WTC11 (cell line): ENCODE measurements around the gene ATP9A. TPM values are rescaled to one million over a fixed set of nuclear protein-coding genes. Genes with fewer than 3 reads are reported as not detected.

Experiments
- ATAC-seq: fragments of 200-7000 bp; cut with Tn5 transposase; 2 replicates; pipeline ENCODE4 v1.10.0; 2021; ENCODE audit warnings: mild to moderate bottlenecking, moderate library complexity
- CTCF ChIA-PET: fragments of 300-600 bp; sonication (Branson Sonifier 250); formaldehyde crosslinking; loops from one replicate; lab custom pipeline; 2021; ENCODE audit warnings: antibody characterized with exemption; lab: Charles Lee
- POLR2A ChIA-PET: fragments of 350-600 bp; sonication (Branson Sonifier 250); formaldehyde crosslinking; loops from one replicate; lab custom pipeline; 2021; ENCODE audit warnings: antibody characterized with exemption; lab: Charles Lee
- DNase-seq: peaks from one replicate; pipeline ENCODE4 v3.0.0; 2021; ENCODE audit warnings: low spot score
- H3K27ac Mint-ChIP-seq: 2 replicates; pipeline ENCODE4 v1.8.0; 2021; ENCODE audit warnings: mixed read lengths
- H3K27me3 Mint-ChIP-seq: 2 replicates; pipeline ENCODE4 v1.8.0; 2021; ENCODE audit warnings: low read depth, mild to moderate bottlenecking, moderate library complexity, mixed read lengths
- H3K36me3 Mint-ChIP-seq: 2 replicates; pipeline ENCODE4 v1.8.0; 2021; ENCODE audit warnings: mixed read lengths
- H3K4me1 Mint-ChIP-seq: 2 replicates; pipeline ENCODE4 v1.8.0; 2022; ENCODE audit warnings: mixed read lengths
- H3K4me3 Mint-ChIP-seq: 2 replicates; pipeline ENCODE4 v1.8.0; 2021; ENCODE audit warnings: mild to moderate bottlenecking, moderate library complexity, mixed read lengths
- H3K9me3 Mint-ChIP-seq: 2 replicates; pipeline ENCODE4 v1.8.0; 2021; ENCODE audit warnings: mixed read lengths
- EMX1 ChIP-seq: fragments of 250-450 bp; sonication (Bioruptor Pico); IDR thresholded peaks from 2 replicates; pipeline ENCODE4 v1.8.0; 2021; ENCODE audit warnings: mild to moderate bottlenecking
- IRF2 ChIP-seq: sonication (generic); formaldehyde crosslinking; IDR thresholded peaks from 2 replicates; pipeline ENCODE4 v1.8.0; 2022; ENCODE audit warnings: low read depth, missing genetic modification reagents, borderline replicate concordance
- NR1H2 ChIP-seq: sonication (generic); formaldehyde crosslinking; IDR thresholded peaks from 2 replicates; pipeline ENCODE4 v1.9.0; 2021; ENCODE audit warnings: mild to moderate bottlenecking, moderate library complexity, missing genetic modification reagents
- NR2C2 ChIP-seq: sonication (generic); formaldehyde crosslinking; IDR thresholded peaks from 2 replicates; pipeline ENCODE4 v1.8.0; 2022; ENCODE audit warnings: mild to moderate bottlenecking, missing genetic modification reagents
- OVOL2 ChIP-seq: fragments of 250-450 bp; sonication (Bioruptor Pico); IDR thresholded peaks from 2 replicates; pipeline ENCODE4 v1.9.0; 2021; ENCODE audit warnings: mild to moderate bottlenecking, borderline replicate concordance
- PREB ChIP-seq: sonication (generic); formaldehyde crosslinking; IDR thresholded peaks from 2 replicates; pipeline ENCODE4 v1.8.1; 2022; ENCODE audit warnings: mild to moderate bottlenecking, missing genetic modification reagents, moderate library complexity, borderline replicate concordance
- TP53 ChIP-seq: sonication (generic); formaldehyde crosslinking; IDR thresholded peaks from 2 replicates; pipeline ENCODE4 v1.8.1; 2023; ENCODE audit warnings: mild to moderate bottlenecking, missing genetic modification reagents
- ZNF396 ChIP-seq: fragments of 250-450 bp; sonication (Bioruptor Pico); IDR thresholded peaks from 2 replicates; pipeline ENCODE4 v1.8.0; 2021; ENCODE audit warnings: mild to moderate bottlenecking, moderate library complexity, borderline replicate concordance
- ZNF416 ChIP-seq: fragments of 250-450 bp; sonication (Bioruptor Pico); IDR thresholded peaks from 2 replicates; pipeline ENCODE4 v1.9.0; 2021; ENCODE audit warnings: mild to moderate bottlenecking, inconsistent platforms
- ZNF512 ChIP-seq: sonication (generic); formaldehyde crosslinking; IDR thresholded peaks from 2 replicates; pipeline ENCODE4 v1.8.1; 2022; ENCODE audit warnings: missing genetic modification reagents, borderline replicate concordance
- ZSCAN18 ChIP-seq: fragments of 250-450 bp; sonication (Bioruptor Pico); IDR thresholded peaks from 2 replicates; pipeline ENCODE4 v2.1.2; 2022; ENCODE audit warnings: mild to moderate bottlenecking, moderate library complexity
- total RNA-seq: library from RNA; stranded (reverse); gene quantifications from 3 replicates; pipeline ENCODE4 v1.2.3, GENCODE V29; 2021
- TF ChIP-seq, protein P1 (sequence below): sonication (generic); formaldehyde crosslinking; IDR thresholded peaks from 2 replicates; pipeline ENCODE4 v1.8.1; 2023; ENCODE audit warnings: mild to moderate bottlenecking, missing genetic modification reagents, borderline replicate concordance
- TF ChIP-seq, protein P2 (sequence below): sonication (generic); formaldehyde crosslinking; IDR thresholded peaks from 2 replicates; pipeline ENCODE4 v1.8.1; 2023; ENCODE audit warnings: mild to moderate bottlenecking, missing genetic modification reagents
- TF ChIP-seq, protein P3 (sequence below): fragments of 250-450 bp; sonication (Bioruptor Pico); IDR thresholded peaks from 2 replicates; pipeline ENCODE4 v1.9.0; 2021; ENCODE audit warnings: mild to moderate bottlenecking, borderline replicate concordance

The ATP9A gene
- total RNA-seq, 1 experiment from 2014 or later: 5.0 TPM

DNA sequence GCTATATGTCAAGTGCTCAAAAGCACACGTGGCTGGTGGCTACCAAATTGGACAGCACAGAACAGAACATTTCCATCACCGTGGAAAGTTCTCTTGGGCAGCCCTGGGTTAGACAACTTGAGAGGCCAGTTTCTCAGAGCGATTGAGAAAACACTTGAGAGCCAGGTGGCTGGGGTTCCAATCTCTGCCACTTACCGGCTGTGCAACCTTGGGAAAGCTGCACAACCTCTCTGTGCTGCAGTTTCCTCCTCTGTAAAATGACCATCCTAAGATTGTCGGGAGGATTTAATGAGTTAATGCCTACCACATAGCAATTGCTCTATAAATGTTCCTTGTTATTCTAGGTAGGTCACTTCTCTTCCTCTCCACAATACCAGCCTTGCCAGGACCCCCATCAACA is 200.6 kb downstream of the ATP9A start (continued):
- TF ChIP-seq ZSCAN18 (CRISPR knock-in tag) (no peak), NR2C2 (CRISPR knock-in tag) (no peak), NR1H2 (CRISPR knock-in tag) (no peak), ZNF512 (CRISPR knock-in tag) (no peak)
- TF ChIP-seq, protein P1, sequence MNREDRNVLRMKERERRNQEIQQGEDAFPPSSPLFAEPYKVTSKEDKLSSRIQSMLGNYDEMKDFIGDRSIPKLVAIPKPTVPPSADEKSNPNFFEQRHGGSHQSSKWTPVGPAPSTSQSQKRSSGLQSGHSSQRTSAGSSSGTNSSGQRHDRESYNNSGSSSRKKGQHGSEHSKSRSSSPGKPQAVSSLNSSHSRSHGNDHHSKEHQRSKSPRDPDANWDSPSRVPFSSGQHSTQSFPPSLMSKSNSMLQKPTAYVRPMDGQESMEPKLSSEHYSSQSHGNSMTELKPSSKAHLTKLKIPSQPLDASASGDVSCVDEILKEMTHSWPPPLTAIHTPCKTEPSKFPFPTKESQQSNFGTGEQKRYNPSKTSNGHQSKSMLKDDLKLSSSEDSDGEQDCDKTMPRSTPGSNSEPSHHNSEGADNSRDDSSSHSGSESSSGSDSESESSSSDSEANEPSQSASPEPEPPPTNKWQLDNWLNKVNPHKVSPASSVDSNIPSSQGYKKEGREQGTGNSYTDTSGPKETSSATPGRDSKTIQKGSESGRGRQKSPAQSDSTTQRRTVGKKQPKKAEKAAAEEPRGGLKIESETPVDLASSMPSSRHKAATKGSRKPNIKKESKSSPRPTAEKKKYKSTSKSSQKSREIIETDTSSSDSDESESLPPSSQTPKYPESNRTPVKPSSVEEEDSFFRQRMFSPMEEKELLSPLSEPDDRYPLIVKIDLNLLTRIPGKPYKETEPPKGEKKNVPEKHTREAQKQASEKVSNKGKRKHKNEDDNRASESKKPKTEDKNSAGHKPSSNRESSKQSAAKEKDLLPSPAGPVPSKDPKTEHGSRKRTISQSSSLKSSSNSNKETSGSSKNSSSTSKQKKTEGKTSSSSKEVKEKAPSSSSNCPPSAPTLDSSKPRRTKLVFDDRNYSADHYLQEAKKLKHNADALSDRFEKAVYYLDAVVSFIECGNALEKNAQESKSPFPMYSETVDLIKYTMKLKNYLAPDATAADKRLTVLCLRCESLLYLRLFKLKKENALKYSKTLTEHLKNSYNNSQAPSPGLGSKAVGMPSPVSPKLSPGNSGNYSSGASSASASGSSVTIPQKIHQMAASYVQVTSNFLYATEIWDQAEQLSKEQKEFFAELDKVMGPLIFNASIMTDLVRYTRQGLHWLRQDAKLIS (CRISPR knock-in tag): no peak

- H3K9me3 Mint-ChIP-seq: peaks cover 9% of the 10 kb centered on the region
- H3K27ac Mint-ChIP-seq: no peak overlapping the region
- ChIA-PET CTCF (interaction anchor here (1.4 kb wide), 1 partner anchor 12 kb away, joined by 3 read pairs; no protein-coding TSS in a partner anchor), POLR2A (no interaction called here)
- H3K4me3 Mint-ChIP-seq: no peak overlapping the region
- H3K36me3 Mint-ChIP-seq: no peaks in the 10 kb centered on the region
- TF ChIP-seq, protein P2, sequence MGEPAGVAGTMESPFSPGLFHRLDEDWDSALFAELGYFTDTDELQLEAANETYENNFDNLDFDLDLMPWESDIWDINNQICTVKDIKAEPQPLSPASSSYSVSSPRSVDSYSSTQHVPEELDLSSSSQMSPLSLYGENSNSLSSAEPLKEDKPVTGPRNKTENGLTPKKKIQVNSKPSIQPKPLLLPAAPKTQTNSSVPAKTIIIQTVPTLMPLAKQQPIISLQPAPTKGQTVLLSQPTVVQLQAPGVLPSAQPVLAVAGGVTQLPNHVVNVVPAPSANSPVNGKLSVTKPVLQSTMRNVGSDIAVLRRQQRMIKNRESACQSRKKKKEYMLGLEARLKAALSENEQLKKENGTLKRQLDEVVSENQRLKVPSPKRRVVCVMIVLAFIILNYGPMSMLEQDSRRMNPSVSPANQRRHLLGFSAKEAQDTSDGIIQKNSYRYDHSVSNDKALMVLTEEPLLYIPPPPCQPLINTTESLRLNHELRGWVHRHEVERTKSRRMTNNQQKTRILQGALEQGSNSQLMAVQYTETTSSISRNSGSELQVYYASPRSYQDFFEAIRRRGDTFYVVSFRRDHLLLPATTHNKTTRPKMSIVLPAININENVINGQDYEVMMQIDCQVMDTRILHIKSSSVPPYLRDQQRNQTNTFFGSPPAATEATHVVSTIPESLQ (CRISPR knock-in tag): no peak
- no peak for TF ChIP-seq IRF2 (CRISPR knock-in tag)
- TF ChIP-seq, protein P3, sequence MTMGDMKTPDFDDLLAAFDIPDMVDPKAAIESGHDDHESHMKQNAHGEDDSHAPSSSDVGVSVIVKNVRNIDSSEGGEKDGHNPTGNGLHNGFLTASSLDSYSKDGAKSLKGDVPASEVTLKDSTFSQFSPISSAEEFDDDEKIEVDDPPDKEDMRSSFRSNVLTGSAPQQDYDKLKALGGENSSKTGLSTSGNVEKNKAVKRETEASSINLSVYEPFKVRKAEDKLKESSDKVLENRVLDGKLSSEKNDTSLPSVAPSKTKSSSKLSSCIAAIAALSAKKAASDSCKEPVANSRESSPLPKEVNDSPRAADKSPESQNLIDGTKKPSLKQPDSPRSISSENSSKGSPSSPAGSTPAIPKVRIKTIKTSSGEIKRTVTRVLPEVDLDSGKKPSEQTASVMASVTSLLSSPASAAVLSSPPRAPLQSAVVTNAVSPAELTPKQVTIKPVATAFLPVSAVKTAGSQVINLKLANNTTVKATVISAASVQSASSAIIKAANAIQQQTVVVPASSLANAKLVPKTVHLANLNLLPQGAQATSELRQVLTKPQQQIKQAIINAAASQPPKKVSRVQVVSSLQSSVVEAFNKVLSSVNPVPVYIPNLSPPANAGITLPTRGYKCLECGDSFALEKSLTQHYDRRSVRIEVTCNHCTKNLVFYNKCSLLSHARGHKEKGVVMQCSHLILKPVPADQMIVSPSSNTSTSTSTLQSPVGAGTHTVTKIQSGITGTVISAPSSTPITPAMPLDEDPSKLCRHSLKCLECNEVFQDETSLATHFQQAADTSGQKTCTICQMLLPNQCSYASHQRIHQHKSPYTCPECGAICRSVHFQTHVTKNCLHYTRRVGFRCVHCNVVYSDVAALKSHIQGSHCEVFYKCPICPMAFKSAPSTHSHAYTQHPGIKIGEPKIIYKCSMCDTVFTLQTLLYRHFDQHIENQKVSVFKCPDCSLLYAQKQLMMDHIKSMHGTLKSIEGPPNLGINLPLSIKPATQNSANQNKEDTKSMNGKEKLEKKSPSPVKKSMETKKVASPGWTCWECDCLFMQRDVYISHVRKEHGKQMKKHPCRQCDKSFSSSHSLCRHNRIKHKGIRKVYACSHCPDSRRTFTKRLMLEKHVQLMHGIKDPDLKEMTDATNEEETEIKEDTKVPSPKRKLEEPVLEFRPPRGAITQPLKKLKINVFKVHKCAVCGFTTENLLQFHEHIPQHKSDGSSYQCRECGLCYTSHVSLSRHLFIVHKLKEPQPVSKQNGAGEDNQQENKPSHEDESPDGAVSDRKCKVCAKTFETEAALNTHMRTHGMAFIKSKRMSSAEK (CRISPR knock-in tag): no peak
- TF ChIP-seq ZNF396 (CRISPR knock-in tag): no peak
- TF ChIP-seq ZNF512 (CRISPR knock-in tag): no peak
- no peak for TF ChIP-seq EMX1 (CRISPR knock-in tag)
- TF ChIP-seq OVOL2 (CRISPR knock-in tag): no peak
- TF ChIP-seq PREB (CRISPR knock-in tag): no peak
- no peak for TF ChIP-seq ZNF416
- no peak for TF ChIP-seq TP53 (CRISPR knock-in tag)
- peaks cover 31% of the 10 kb centered on the region for H3K27me3 Mint-ChIP-seq
- no peak for ATAC-seq
- H3K4me1 Mint-ChIP-seq: peaks cover 15% of the 10 kb centered on the region
- DNase-seq: no peak
These were observed 201.6 kb downstream of the ATP9A start for GRCh38 chr20:51566594-51566993.
